ENCODE data around the gene ATP6V0B. TPM values are rescaled to one million over a fixed set of nuclear protein-coding genes. Genes with fewer than 3 reads are reported as not detected.

ATP6V0B gene
- total and polyA plus RNA-seq, 9 of the 15 experiments (the other 6 are each of a cell fraction or from before 2014, with no cell fraction given): 137 to 328 (median 220) TPM

GRCh38 chr1:43974443-43975248 is at the start of gene ATP6V0B (continued):
- peak in 1 of 3 experiments; percentile 33; a peak in 2 of 6 replicates for TF ChIP-seq CTCF (IDR thresholded peaks at IDR 0.05 in 2 of 3, conservative IDR thresholded peaks at IDR 0.05 in 1 of 3; ENCODE audit: insufficient read depth in 2 of 3, low read depth in 1 of 3, low read length in 3 of 3)
- TF ChIP-seq GTF3C2 (IDR thresholded peaks at IDR 0.05; ENCODE audit: borderline replicate concordance, extremely low read depth, insufficient read length): no peak
- TF ChIP-seq XRCC4 (IDR thresholded peaks at IDR 0.05; ENCODE audit: extremely low read depth, insufficient read depth, insufficient read length): no peak
- TF ChIP-seq PHF8 (IDR thresholded peaks at IDR 0.05; ENCODE audit: borderline replicate concordance, low read length): peak; percentile 85; the same call in 1 of the 2 replicates
- TF ChIP-seq CREB3L1 (IDR thresholded peaks at IDR 0.05; ENCODE audit: borderline replicate concordance, low read depth): peak; percentile 95
- TF ChIP-seq NFE2 (IDR thresholded peaks at IDR 0.05; ENCODE audit: low read depth): peak; percentile 59
- TF ChIP-seq ZNF395 (CRISPR knock-in tag; IDR thresholded peaks at IDR 0.05): peak; percentile 68; the same call in 1 of the 2 replicates
- TF ChIP-seq ELF1 (tag; IDR thresholded peaks at IDR 0.05): peak; percentile 43
- TF ChIP-seq ZBTB2 (IDR thresholded peaks at IDR 0.05): peak; percentile 96
- peak; percentile 75 for TF ChIP-seq JUND (IDR thresholded peaks at IDR 0.05; ENCODE audit: borderline replicate concordance, low read depth, low read length)
- TF ChIP-seq JUND (tag; IDR thresholded peaks at IDR 0.05; ENCODE audit: borderline replicate concordance, low read depth, low read length): no peak; the same call in 2 of the 3 replicates
- 0 out of 2 replicates have a peak, but pooled peaks have one; percentile 45 for TF ChIP-seq NR2F6 (CRISPR knock-in tag; IDR thresholded peaks at IDR 0.05)

Data from K562 (cell line).